Embryonic facial prominence (tissue), 1 donor: Measurements from ENCODE around the gene CFDP1.

Experiments used
- DNase-seq: peaks from one replicate; pipeline ENCODE4 v3.0.0-alpha.2; 2016; ENCODE audit errors: extremely low spot score

The CFDP1 gene

DNA sequence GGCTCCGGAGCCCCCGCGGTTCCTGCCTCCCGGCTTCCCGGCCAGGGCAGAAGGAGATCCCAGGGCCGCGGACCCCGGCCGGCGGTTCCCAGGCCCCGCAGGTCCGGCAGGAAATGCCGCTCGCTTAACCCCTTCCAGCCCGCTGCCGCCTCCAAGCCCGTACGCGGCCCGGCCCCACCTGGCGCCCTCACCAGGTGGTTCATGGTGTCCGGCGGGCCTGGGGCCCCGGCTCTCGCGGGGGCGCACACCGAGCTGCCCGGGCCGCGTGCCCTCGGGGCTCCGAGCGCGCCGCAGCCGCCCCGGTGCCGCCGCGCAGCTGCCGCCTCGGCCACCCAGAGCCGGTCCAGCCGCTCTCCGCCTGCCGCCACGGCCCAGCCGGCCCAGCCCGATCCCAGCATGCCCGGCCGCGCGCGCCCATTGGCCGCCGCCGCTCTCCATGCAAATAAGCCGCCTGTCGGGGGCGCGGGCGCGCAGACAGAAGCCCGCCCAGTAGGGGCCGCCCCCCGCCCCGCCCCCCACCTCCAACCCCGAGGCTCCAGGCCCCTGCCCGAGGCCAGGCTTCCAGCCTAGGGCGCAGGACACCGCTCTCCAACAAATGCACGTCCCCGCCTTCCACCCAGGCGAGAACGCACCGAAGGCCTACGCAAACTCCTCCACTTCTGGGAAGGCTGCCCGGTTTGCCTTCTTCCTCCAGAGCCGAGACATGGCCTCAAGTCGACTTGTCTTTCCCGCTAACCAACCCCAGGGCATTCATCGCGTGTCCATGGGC is 181.8 kb downstream of the CFDP1 start, which contains the start of gene BCAR1:
Gene BCAR1 (minus strand): TSS at position 345 of the 769 bp plus-strand sequence. CDS start 142 bp downstream, at position 203.
- no peak for DNase-seq

DNA sequence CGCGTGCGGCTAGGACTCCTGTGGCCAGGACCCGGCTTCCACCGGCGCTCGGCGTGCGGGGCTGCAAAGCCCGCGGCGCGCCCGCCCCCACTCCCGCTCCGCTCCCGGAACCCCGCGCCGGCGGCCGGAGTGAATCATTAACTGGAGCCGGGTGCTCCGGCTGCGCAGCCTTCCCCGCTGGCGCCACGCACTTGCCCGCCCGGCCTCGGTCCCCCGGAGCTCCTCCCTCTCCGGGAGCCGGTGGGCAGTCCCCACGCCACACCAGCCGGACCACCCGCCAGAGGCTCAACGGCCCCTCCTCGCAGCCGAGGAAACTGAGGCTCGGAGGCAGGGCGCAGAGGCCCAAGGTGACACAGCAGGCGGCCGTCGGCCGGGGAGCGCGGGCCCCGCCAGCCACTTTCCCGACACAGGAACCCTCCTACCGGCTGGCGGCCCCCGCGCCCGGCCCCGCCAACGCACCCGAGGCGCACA is 182.5 kb downstream of the CFDP1 start:
- no peak for DNase-seq

DNA sequence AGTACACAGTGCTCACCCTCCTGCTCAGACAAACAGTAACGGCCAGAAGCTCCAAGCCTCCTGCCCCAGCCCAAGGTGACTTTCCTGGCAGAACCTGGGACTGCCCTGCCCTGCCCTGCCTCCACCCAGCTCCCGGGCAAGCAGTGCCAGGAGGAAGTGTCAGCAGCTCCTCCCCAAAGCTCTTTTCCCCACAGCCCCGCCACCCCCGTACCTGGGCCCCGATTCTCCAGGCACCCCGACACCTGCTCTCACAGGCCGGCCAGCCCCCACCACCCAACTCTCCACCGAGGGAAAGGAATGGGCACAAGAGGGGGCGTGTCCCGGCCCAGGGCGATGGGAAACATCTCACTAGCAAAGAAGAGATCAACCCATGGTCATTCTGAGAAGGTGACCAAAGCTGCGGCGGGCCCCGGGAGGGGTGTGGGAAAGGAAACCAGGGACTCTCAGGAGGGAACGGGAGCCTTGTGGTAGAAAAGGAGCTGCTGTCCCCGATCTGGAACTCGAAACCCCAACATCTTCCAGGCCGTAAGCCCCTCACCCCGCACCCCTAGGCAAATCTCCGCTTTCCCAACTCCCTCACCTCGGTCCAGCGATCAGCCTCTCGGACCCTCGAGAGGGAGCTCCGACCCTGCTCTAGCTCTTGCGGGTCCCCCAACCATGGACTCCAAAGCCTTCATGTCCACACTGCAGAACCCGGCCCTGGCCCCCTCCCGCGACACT is 183.1 kb downstream of the CFDP1 start:
- no peak for DNase-seq

DNA sequence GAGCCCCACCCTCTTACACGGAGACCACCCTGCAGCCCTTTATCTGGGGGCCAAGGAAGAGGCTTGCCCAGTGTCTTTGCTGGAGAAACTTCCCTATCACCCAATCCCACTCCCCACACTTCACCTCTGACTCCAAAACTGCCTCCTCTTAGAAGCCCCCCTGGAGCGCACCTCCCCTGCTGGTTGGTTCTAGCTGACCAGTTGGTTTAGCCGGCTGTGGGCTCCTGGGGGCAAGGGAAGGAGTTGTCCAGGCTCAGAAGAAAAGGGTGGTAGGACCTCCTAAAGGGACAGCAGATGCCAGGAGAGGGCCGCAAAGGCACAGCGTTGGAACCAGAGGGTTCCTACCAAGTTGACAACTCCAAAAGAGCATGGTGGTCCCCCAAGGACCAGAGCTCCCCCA is 183.9 kb downstream of the CFDP1 start:
- DNase-seq = no peak

DNA sequence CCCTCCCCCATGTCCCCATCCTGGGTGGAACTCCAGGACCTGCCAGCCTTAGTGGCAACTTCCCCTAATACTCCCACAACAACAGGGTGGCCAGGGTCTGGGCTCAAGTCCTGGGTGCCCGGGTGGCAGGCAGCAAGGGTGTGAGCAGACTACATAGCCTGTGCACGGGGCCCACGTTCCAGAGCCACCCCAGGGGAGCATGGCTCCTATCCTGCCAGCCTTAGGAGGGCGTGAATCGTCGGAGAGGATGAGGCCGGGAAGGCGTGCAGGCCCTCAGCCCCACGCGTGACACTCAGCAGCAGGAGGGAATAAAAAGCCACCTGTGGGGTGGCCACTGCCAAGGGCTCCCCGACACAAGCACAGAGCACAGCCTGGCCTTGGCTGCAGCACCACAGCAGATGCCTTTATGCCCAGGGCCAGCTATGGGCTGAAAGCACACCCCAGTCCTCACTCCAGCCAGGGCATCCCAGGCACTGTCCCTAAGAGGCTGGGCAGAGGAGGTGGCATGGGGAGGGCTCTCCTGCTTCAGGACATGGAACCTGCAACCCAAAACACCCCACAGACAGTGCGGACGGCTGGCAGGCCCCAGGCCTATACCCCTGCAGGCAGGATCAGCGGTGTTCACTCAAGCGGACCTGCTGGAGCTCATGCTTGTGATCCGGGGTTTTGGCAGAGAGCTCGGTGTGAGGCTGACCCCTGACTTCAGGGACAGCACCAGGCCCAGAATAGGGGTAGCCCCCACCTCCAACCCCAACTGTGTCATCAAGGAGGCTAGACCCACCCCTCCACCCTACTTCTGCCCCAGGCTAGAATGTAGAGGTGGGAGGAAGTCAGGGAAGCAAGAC is 184.5 kb downstream of the CFDP1 start:
- no peak for DNase-seq

DNA sequence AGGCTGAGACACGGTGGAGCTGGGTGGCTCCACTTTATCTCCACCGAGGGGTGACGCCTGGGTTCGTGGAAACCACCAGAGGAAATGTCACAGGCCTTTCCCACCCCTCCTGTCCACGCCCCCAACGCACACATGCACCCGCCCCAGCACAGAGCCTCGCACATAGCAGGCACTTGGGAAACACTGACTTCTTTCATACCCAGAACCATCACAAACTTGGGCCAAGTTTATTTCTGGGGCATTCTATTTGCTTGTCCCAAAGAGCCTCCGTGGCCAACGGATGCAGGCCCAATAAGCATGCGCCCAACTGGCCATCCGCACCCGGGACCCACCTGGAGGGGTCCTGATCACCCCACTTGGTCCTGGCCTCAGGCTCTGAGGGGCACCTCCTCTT is 185.2 kb downstream of the CFDP1 start:
- DNase-seq = no peak

DNA sequence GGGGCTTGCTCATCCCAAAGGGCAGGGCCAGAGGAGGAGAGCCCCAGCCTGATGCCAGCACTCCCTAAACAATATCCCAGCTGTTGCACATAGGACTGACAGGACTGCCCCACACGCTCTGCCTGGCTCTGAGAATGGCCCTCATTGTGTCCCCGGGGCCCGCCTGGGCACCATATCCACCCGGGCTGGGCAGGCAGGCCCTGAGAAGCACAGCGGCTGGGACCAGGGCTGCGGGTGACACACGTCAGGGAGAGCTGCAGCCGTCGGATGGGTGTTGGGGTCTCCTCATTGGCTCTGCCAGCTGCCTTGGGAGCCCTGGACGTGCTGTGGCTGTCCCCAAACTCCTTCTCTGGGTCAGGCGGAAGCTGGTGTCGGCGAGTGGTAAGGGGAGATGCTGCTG is 186.1 kb downstream of the CFDP1 start:
- DNase-seq = no peak

GRCh38 chr16:75246504-75247205 is 186.6 kb downstream of the CFDP1 start:
- no peak for DNase-seq

DNA sequence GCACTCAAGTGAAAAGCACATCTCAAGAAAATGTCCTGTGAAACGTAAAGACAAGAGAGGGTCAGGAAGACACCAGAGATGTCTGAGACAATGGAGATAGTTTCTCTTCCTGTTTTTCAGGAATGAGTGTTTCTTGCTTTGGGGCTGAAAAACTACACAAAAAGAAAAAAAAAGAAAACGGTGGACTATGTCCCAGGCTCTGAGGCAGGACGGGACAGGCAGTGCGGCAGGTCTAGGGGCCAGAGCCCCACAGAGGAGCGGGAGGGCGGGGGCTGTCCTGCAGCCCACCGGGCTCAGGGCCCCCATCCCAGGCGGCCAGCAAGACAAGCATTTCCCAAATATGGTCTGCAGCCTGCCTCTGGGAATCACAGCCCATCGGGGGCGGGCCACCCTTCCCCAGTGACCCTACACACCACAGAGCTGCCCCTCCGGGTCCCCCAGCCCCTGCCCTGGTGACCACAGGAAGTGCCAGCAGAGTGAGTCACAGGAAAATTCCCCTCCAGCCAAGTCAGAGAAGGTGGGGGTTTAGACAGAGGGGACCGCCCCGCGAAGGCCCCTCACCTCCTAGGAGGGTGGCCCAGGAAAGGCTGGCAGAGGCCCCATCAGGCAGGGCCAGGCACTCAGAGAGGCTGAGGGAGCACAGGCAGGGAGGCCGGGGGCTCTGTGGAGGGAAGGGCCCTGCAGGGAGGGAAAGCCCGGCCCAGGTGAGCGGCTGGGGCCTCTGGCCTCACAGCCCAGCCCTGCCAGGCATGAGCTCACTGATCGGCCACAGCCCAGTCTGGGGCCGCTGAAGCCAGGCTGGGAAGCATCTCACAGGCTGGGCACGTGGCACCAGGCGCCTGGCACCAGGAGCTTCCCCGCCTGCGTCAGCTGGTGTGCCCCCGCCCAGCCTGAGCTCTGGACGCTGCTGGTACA is 188.2 kb downstream of the CFDP1 start:
- no peak for DNase-seq

DNA sequence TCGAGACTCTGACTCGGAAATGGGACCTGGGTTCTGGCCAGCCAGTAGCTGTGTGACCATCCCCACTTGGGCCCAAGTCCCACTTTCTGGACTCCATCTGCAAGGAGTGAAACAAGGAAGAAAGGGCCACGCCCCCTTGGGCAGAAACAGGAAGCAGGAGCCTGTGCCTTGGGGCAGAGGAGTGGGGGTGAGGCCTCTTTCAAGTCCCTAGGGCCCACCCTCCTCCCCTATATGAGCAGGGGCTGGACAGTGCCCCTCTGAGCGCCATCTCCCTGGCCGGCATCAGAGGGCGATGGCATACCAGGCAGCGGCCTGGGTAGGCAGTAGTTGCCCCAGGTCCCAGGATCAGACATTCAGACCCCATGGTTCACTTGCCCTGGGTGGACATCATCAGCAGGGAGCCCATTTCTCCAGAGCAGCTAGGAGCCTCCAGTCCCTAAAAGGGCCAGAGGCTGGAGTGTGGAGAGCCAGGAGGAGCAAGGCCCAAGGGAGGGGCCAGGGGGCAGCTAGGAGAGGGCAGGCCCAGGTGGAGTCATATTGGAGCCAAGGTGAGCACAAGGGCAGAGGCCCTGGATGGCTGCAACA is 189.0 kb downstream of the CFDP1 start:
- no peak for DNase-seq
